ENCODE data around the gene TCF12. TPM values are rescaled to one million over a fixed set of nuclear protein-coding genes. Genes with fewer than 3 reads are reported as not detected.

Gene TCF12
- total RNA-seq, 1 experiment from 2014 or later: 189 TPM

DNA sequence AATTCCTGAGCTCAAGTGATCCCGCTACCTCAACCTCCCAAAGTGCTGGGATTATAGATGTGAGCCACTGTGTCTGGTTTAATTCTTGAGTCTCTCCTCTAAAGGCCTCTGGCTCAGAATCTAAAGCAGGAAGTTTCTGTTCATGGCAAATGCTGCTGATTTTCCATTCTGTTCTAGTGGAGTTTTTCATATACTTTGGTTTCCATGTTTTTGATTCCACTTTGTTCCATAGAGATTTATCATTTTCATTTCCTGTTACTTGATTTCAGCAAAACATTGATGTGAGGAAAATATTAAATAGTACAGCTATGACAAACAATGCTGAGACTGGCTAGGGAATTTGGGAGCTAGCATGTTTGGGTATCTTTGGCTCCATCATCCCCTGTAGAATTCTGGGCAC is 205.6 kb downstream of the TCF12 start:
- Histone ChIP-seq H3K27me3 (ENCODE audit: low read length) (no peaks in the 10 kb centered on the region), H3K4me1 (ENCODE audit: low read length) (peaks cover 12% of the 10 kb centered on the region; the same call in 1 of the 2 replicates), H3K36me3 (ENCODE audit: insufficient read depth, low read length) (no peaks in the 10 kb centered on the region; the same call in 1 of the 2 replicates), H3K9me2 (replicated peaks; ENCODE audit: insufficient read depth, low read length) (no peaks in the 10 kb centered on the region), H3K27ac (ENCODE audit: low read length) (no peak overlapping the region), H3K9me3 (ENCODE audit: low read length) (no peaks in the 10 kb centered on the region), H2AFZ (ENCODE audit: low read length) (no peak overlapping the region), H3K9ac (ENCODE audit: low read length) (no peak overlapping the region), H3K4me3 (ENCODE audit: low read length) (no peak overlapping the region), H3K79me2 (ENCODE audit: low read length) (peaks cover 65% of the 10 kb centered on the region), H3K4me2 (ENCODE audit: low read depth, low read length, poor library complexity, severe bottlenecking) (no peak overlapping the region), H4K20me1 (ENCODE audit: insufficient read depth, low read depth, low read length) (no peaks in the 10 kb centered on the region)
- no peak for DNase-seq

DNA sequence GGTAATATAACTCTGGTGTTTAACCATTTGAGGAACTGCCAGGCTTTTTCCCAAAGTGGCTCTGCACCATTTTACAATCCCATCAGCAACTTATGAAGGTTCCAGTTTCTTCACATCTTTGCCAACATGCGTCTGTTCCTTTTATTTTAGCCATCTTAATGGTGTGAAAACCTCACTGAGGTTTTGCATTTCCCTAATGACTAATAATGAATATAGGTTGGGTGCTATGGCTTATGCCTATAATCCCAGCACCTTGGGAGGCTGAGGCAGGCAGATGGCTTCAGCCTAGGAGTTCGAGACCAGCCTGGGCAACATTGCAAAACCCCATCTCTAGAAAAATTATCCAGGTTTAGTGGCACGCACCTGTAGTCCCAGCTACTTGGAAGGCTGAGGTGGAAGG is 210.6 kb downstream of the TCF12 start:
- Histone ChIP-seq H3K27ac (ENCODE audit: low read length) (no peak overlapping the region), H3K36me3 (ENCODE audit: insufficient read depth, low read length) (no peaks in the 10 kb centered on the region; the same call in 1 of the 2 replicates), H3K4me1 (ENCODE audit: low read length) (peaks cover 49% of the 10 kb centered on the region), H3K9me3 (ENCODE audit: low read length) (no peaks in the 10 kb centered on the region), H3K4me3 (ENCODE audit: low read length) (no peak overlapping the region), H2AFZ (ENCODE audit: low read length) (no peak overlapping the region), H3K9ac (ENCODE audit: low read length) (no peak overlapping the region), H3K4me2 (ENCODE audit: low read depth, low read length, poor library complexity, severe bottlenecking) (no peak overlapping the region), H4K20me1 (ENCODE audit: insufficient read depth, low read depth, low read length) (no peaks in the 10 kb centered on the region), H3K9me2 (replicated peaks; ENCODE audit: insufficient read depth, low read length) (no peaks in the 10 kb centered on the region), H3K79me2 (ENCODE audit: low read length) (peaks cover 66% of the 10 kb centered on the region), H3K27me3 (ENCODE audit: low read length) (no peaks in the 10 kb centered on the region)
- DNase-seq: no peak

GRCh38 chr15:57130956-57131355 is 212.5 kb downstream of the TCF12 start:
- H3K27ac ChIP-seq (ENCODE audit: low read length): no peak overlapping the region
- no peaks in the 10 kb centered on the region for H3K27me3 ChIP-seq (ENCODE audit: low read length)
- no peaks in the 10 kb centered on the region for H4K20me1 ChIP-seq (ENCODE audit: insufficient read depth, low read depth, low read length)
- peak overlapping the region; percentile 2 for H3K4me2 ChIP-seq (ENCODE audit: low read depth, low read length, poor library complexity, severe bottlenecking)
- H3K9me3 ChIP-seq (ENCODE audit: low read length): no peaks in the 10 kb centered on the region
- H2AFZ ChIP-seq (ENCODE audit: low read length): no peak overlapping the region
- H3K4me3 ChIP-seq (ENCODE audit: low read length): no peak overlapping the region
- H3K36me3 ChIP-seq (ENCODE audit: insufficient read depth, low read length): no peaks in the 10 kb centered on the region; the same call in 1 of the 2 replicates
- no peaks in the 10 kb centered on the region for H3K9me2 ChIP-seq (replicated peaks; ENCODE audit: insufficient read depth, low read length)
- DNase-seq: no peak
- H3K4me1 ChIP-seq (ENCODE audit: low read length): peaks cover 62% of the 10 kb centered on the region
- no peak overlapping the region for H3K9ac ChIP-seq (ENCODE audit: low read length)
- H3K79me2 ChIP-seq (ENCODE audit: low read length): peaks cover 73% of the 10 kb centered on the region

DNA sequence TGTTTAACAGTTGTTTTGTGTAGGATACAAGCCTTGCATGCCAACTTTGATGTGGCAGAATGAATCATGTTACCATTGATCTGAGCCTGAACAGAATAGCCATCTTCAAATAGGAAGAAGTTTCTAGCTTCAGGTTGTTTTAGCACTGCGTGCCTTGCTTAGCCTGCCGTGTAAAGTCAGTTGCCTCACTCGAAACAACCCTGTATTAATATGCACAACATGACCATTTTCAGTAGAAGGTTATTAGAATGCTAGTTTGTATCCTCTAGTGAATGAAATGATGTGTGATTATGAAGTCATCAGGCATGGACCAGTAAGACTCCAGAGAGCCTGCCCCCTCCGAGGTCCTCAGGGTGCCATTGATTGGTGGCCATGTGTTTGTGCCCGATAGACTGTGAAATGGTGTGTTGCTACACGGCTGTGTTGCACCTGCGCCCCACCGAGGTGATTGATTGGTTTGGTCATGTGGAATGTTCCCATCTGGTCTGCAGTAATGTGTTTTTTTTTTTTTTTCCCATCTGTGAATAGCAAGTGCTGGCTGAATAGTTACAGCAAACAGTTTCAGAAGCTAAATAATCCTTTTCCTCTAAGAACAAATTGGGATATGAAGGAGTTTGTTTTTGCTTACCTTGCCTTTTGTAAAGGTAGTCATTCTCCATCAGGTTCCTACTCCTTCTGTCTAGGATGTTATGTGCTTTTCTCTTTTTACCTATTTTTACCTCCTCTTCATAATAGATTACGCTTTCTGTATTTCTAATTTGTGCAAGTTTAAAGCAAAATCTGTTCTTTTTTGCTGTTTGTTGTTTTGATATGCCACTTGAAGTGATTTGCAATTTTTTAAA is 214.9 kb downstream of the TCF12 start:
- H3K36me3 ChIP-seq (ENCODE audit: insufficient read depth, low read length): no peaks in the 10 kb centered on the region
- peaks cover 66% of the 10 kb centered on the region for H3K79me2 ChIP-seq (ENCODE audit: low read length)
- no peak overlapping the region for H2AFZ ChIP-seq (ENCODE audit: low read length)
- H3K9ac ChIP-seq (ENCODE audit: low read length): no peak overlapping the region
- H3K4me1 ChIP-seq (ENCODE audit: low read length): peaks cover 62% of the 10 kb centered on the region
- no peaks in the 10 kb centered on the region for H4K20me1 ChIP-seq (ENCODE audit: insufficient read depth, low read depth, low read length)
- no peak overlapping the region for H3K4me2 ChIP-seq (ENCODE audit: low read depth, low read length, poor library complexity, severe bottlenecking)
- no peaks in the 10 kb centered on the region for H3K9me2 ChIP-seq (replicated peaks; ENCODE audit: insufficient read depth, low read length)
- H3K27ac ChIP-seq (ENCODE audit: low read length): peak overlapping the region; percentile 14; the same call in 1 of the 2 replicates
- no peaks in the 10 kb centered on the region for H3K9me3 ChIP-seq (ENCODE audit: low read length)
- DNase-seq: no peak
- H3K27me3 ChIP-seq (ENCODE audit: low read length): no peaks in the 10 kb centered on the region
- H3K4me3 ChIP-seq (ENCODE audit: low read length): no peak overlapping the region

- no peak for DNase-seq
- Histone ChIP-seq H3K9me2 (replicated peaks; ENCODE audit: insufficient read depth, low read length) (no peaks in the 10 kb centered on the region), H3K9ac (ENCODE audit: low read length) (no peak overlapping the region), H3K79me2 (ENCODE audit: low read length) (peaks cover 60% of the 10 kb centered on the region), H4K20me1 (ENCODE audit: insufficient read depth, low read depth, low read length) (no peaks in the 10 kb centered on the region), H3K4me1 (ENCODE audit: low read length) (peaks cover 59% of the 10 kb centered on the region), H3K27ac (ENCODE audit: low read length) (no peak overlapping the region), H3K9me3 (ENCODE audit: low read length) (no peaks in the 10 kb centered on the region), H3K27me3 (ENCODE audit: low read length) (no peaks in the 10 kb centered on the region), H3K36me3 (ENCODE audit: insufficient read depth, low read length) (no peaks in the 10 kb centered on the region), H3K4me2 (ENCODE audit: low read depth, low read length, poor library complexity, severe bottlenecking) (no peak overlapping the region), H2AFZ (ENCODE audit: low read length) (no peak overlapping the region), H3K4me3 (ENCODE audit: low read length) (no peak overlapping the region)
Measured at GRCh38 chr15:57134071-57134605, 215.7 kb downstream of the TCF12 start.

GRCh38 chr15:57134851-57135250 is 216.4 kb downstream of the TCF12 start:
- no peak for DNase-seq
- Histone ChIP-seq H3K9ac (ENCODE audit: low read length) (no peak overlapping the region), H3K9me3 (ENCODE audit: low read length) (no peaks in the 10 kb centered on the region), H3K4me3 (ENCODE audit: low read length) (no peak overlapping the region), H4K20me1 (ENCODE audit: insufficient read depth, low read depth, low read length) (no peaks in the 10 kb centered on the region), H3K4me1 (ENCODE audit: low read length) (peaks cover 54% of the 10 kb centered on the region), H2AFZ (ENCODE audit: low read length) (no peak overlapping the region), H3K9me2 (replicated peaks; ENCODE audit: insufficient read depth, low read length) (no peaks in the 10 kb centered on the region), H3K4me2 (ENCODE audit: low read depth, low read length, poor library complexity, severe bottlenecking) (no peak overlapping the region), H3K27me3 (ENCODE audit: low read length) (no peaks in the 10 kb centered on the region), H3K27ac (ENCODE audit: low read length) (no peak overlapping the region), H3K36me3 (ENCODE audit: insufficient read depth, low read length) (no peaks in the 10 kb centered on the region), H3K79me2 (ENCODE audit: low read length) (peaks cover 59% of the 10 kb centered on the region)

DNA sequence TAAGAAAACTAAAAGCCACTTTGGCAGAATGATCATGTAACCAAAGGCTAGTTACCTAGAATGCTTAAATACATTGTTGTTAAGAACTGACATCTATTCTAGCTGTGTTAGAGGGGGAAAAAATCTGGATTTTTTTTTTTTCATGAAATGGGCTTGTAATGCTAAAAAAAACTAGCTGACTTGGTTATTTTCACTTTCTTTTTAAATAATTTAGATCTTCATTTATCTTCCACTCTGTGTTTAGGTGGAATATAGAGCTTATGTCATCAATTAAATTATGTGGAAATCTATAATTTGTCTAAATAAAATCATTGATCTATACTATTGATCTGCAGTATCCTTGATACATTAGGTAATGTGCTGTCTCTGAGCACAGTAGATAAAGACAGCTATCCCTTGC is 217.4 kb downstream of the TCF12 start:
- peaks cover 54% of the 10 kb centered on the region for H3K4me1 ChIP-seq (ENCODE audit: low read length)
- no peaks in the 10 kb centered on the region for H3K9me3 ChIP-seq (ENCODE audit: low read length)
- H3K9ac ChIP-seq (ENCODE audit: low read length): no peak overlapping the region
- H3K79me2 ChIP-seq (ENCODE audit: low read length): peaks cover 60% of the 10 kb centered on the region
- DNase-seq: no peak
- no peaks in the 10 kb centered on the region for H3K36me3 ChIP-seq (ENCODE audit: insufficient read depth, low read length)
- no peaks in the 10 kb centered on the region for H4K20me1 ChIP-seq (ENCODE audit: insufficient read depth, low read depth, low read length)
- H3K9me2 ChIP-seq (replicated peaks; ENCODE audit: insufficient read depth, low read length): no peaks in the 10 kb centered on the region
- no peaks in the 10 kb centered on the region for H3K27me3 ChIP-seq (ENCODE audit: low read length)
- H3K4me3 ChIP-seq (ENCODE audit: low read length): no peak overlapping the region
- H2AFZ ChIP-seq (ENCODE audit: low read length): no peak overlapping the region
- H3K27ac ChIP-seq (ENCODE audit: low read length): no peak overlapping the region
- no peak overlapping the region for H3K4me2 ChIP-seq (ENCODE audit: low read depth, low read length, poor library complexity, severe bottlenecking)

DNA sequence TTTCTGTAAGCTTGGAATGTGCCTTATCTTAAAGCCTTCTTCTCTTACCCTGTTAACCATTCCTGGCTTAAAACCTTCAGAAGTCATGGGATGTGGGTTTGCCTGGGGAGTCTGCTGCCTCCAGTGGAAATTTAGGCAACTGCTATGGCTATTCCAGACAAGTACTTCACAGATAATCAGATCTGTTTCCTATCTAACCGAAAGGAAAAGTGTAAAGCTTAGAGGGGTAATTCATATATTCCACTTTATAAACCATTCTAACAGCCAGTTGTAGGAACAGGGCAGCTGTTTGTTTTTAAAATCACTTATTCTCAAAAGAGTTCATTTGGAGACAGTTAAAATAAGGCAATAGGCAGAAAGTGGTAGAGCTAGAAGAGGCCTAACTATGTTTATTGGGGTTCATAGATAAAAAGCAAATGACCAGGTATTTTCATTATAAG is 219.9 kb downstream of the TCF12 start:
- DNase-seq: peak; percentile 59
- Histone ChIP-seq H3K9me2 (replicated peaks; ENCODE audit: insufficient read depth, low read length) (no peaks in the 10 kb centered on the region), H3K4me3 (ENCODE audit: low read length) (no peak overlapping the region)

More for the DNA sequence above, 219.9 kb downstream of the TCF12 start:
- peaks cover 46% of the 10 kb centered on the region for H3K79me2 ChIP-seq (ENCODE audit: low read length)
- no peaks in the 10 kb centered on the region for H4K20me1 ChIP-seq (ENCODE audit: insufficient read depth, low read depth, low read length)
- no peak overlapping the region for H2AFZ ChIP-seq (ENCODE audit: low read length)
- no peak overlapping the region for H3K4me2 ChIP-seq (ENCODE audit: low read depth, low read length, poor library complexity, severe bottlenecking)
- no peak overlapping the region for H3K9ac ChIP-seq (ENCODE audit: low read length)
- H3K27me3 ChIP-seq (ENCODE audit: low read length): no peaks in the 10 kb centered on the region
- no peaks in the 10 kb centered on the region for H3K9me3 ChIP-seq (ENCODE audit: low read length)
- H3K36me3 ChIP-seq (ENCODE audit: insufficient read depth, low read length): no peaks in the 10 kb centered on the region
- peaks cover 52% of the 10 kb centered on the region for H3K4me1 ChIP-seq (ENCODE audit: low read length)
- H3K27ac ChIP-seq (ENCODE audit: low read length): no peak overlapping the region
